GM18867 (cell line): ENCODE data around the gene DTNA.
A peak's percentile ranks its signal among the peaks of the same experiment; 100 is the strongest.
"Not testable (repeated sequence)": the region's sequence is repeated elsewhere in the genome, so short reads cannot be mapped to it uniquely, and the experiment has no call there.

ENCODE experiments used
- ATAC-seq: cut with Tn5 transposase; IDR thresholded peaks from one replicate; pipeline ENCODE4 v1.9.1; 2021; ENCODE audit warnings: mild to moderate bottlenecking, moderate library complexity; ENCODE audit not compliant: unreplicated experiment

Gene DTNA

DNA sequence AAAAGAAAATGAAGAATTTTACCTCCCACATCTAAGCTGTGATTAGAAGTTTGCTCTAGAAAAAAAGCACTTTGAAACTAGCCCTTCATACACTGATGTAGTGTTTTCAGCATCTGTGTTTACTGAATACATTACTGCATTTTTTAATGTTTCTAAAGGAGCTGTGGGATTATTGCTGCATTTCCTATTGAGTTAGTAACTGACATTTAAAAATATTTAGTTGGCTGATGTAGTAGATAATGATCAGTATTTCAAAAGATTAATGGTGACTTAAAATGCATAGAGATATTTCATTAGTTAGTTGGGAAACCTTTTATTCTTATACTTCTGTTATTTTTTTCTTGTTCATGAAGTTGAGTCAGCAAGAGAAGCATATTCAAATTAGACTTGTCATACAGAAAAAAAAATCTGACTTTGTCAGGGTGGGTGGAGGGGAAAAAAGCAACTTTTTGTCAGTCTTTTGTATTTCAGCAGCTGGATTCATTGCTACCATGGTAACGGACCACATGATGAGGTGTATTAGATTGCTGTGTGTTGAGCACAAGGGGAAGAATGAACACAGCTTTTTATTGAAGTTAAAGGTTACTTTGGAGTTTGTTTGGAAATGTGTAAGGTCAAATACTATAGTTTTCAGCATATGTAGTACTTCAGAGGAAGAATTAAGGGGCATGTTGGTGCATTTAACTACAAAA, at the start of gene DTNA:
Gene DTNA, plus strand, starts transcription at position 549 of the 692 bp plus-strand sequence. CDS start 45,679 bp downstream, outside the sequence.
- no peak for ATAC-seq

GRCh38 chr18:34660572-34660971, 49.5 kb upstream of the DTNA start:
- no peak for ATAC-seq

DNA sequence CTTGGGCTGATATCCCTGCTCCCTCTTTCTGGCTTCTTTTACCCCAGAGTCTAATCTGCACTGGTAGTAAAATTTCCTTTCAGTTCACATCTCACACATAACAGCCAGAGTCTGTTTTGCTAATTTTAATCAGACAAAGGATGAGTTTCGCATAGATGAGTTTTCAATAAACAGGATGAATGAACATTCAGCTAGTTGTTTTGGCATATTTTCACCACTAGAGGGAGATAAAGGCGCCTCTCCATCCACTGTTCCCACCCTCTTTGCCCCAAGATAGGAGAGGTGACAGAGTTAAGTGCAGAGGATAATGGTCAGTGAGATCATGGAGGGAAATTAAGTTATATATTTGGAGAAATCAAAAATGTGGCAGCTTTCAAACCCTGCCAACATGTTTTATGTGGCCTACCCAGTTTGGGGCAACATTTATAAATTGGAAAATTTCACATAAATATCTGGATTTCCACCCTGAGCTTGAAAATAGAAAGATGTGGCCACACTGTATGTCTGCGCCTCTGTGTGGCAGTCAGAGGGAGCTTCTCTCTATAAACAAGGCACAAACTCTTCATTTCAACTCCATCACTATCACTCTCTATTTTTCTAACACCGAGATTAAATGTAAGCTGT, 48.5 kb upstream of the DTNA start:
- peak; percentile 93 for ATAC-seq

DNA sequence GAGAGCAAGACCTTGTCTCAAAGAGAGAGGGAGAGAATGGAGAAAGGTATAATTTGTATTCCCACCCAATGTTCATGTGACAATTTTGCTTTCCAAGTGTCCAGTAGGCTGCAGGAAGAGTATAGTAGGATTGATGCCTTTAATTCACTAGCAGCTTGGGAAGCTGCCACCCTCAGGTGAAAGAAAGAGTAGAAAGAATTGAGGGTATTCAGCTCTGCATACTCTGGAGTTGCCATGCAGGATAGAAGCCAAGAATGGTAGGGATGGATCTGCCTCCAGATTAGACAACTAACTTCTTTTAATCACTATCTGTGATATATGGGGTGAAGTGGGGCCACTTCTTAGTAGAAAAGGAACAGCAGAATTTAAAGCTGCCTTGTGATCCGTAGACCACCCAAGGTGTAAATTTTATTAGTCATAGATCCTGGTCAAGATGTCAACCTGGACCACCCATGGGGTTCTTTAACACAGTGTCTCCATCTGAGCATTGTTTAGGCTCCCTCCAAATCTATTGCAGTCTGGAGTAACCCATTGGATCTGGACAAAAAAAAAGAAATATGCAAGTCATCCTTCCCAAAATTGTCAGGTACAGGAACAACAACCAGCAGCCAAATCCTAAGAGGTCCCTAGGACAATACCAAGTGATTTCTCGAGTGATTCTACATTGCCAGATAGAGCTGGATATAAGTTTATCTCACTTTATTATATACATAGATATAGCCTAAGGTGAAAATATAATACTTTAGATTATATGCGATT, 33.1 kb upstream of the DTNA start:
- ATAC-seq: no peak

GRCh38 chr18:34689750-34690149, 20.3 kb upstream of the DTNA start:
- ATAC-seq: not testable (repeated sequence)

GRCh38 chr18:34691614-34692013, 18.5 kb upstream of the DTNA start:
- no peak for ATAC-seq

- ATAC-seq: no peak
These were observed 15.4 kb upstream of the DTNA start for GRCh38 chr18:34694591-34695165.

DNA sequence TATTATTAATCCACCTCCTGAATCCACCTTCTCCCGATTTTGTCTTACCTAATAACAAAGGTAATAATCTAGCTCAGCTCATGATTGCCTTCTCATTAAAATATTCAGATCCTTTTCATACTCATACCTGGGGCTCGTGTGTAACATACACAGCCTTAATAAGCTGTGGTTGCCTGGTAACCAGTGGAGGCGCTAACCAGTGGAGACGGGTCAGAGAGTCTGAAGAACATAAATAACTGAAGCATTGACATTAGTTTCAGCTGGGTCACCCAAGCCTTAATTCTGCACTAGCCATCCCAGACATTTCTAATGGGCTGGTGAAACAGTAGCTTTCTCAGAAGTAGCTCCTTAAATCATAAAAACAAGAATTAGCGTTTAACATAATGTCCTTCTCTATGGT, 14.8 kb upstream of the DTNA start:
- ATAC-seq: peak; percentile 51

- no peak for ATAC-seq
These were observed 13.4 kb upstream of the DTNA start for GRCh38 chr18:34696671-34697070.

- no peak for ATAC-seq
These were observed 12.9 kb upstream of the DTNA start for GRCh38 chr18:34697233-34697632.

DNA sequence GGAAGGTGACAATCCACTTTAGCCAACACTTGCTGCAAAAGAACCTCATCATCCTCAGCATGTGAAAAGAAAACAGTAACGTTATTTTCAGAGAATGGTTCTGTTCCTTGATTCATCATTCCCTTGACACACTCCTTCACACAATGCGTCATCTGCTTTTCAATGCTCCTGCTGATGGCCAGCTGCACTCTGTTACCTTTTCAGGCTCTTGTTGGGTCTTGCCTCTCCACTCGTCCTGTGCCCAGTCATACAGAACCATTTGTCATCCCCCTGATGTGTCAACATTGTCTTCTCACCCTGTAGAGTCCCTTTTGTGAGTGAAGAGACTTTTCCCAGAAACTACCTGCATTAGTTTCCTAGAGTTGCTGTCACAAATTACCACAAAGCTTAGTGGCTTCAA, 12.2 kb upstream of the DTNA start:
- no peak for ATAC-seq

GRCh38 chr18:34701911-34702310, 8.2 kb upstream of the DTNA start:
- ATAC-seq: no peak

DNA sequence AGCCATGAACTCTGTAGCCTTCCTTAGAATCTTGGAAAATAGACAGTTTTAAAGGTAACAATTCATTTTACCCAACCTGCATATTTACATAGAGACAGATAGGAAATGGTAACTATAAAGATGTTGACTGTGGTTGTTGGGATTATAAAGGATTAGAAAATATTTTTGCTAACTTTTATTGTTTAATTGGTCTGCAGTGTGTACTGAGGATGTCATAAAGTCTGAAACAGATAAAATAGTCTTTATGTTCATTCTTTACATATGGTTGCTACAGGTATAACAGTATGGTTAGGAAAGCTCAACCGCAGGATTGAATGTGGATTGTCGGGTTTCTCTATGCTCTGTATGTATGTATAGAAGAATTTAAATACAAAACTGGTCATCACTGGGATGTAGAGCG, 7.3 kb upstream of the DTNA start:
- ATAC-seq: no peak

GRCh38 chr18:34704074-34704473, 6.0 kb upstream of the DTNA start:
- no peak for ATAC-seq

DNA sequence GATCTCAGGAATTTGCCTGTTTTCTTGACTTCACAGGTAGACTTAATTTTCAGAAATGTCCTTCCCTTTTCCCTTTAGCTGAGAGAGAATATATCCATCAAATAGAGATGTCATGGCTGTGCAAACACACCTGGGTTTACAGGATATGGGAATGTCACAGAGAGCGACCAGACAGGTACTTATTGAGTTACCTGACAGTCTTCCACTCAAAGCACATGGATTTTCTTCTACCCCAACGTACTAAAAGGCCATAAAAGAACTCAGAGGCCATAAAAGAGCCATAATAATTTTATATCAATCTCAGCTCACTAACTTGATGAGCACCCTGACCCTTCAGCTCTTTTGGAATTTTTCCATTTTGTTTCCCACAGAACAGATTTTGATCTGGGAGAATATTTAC, 5.3 kb upstream of the DTNA start:
- no peak for ATAC-seq

DNA sequence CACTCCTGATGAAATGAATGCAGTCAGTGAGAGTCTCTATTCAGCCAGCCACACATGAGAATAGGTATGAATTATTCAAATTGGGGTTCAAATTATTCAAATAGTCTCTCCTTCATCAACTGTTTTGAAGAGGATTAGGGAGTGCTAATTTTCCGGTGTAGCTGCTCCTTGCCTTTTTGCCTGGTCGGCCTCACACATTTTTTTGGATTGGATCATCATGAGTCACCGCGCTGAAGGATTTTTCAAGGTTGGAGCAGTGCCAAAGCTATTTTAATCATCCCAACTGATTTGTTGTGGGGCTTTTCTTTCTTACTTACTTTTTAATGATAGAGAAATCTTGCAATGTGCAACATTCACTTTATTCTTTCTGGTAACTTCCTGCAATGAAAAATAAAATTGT, 2.4 kb upstream of the DTNA start:
- no peak for ATAC-seq

- ATAC-seq: no peak
These were observed 994 bp upstream of the DTNA start for GRCh38 chr18:34709104-34709503.

GRCh38 chr18:34710458-34710914, 388 bp downstream of the DTNA start:
- no peak for ATAC-seq

DNA sequence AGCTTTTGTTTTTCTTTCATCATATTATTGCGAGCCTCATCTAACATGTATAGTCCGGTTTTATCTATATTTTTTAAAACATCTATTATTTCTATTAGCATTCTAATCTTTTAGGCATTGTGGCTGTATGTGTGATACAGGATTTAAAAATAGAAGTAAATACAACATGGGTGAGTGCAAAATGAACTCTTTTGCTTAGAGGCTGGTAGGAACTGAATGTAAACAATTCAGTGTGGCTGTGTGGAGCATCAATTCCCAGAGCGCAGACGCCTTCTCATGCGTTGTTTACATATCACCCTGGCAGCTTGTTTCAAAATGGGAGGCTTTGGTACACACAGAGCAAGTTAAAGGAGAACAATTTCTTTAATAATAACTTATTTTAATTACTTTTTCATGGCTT, 836 bp downstream of the DTNA start:
- ATAC-seq: no peak

GRCh38 chr18:34716111-34716510, 6.0 kb downstream of the DTNA start:
- ATAC-seq: not testable (repeated sequence)

- no peak for ATAC-seq
These were observed 8.5 kb downstream of the DTNA start for GRCh38 chr18:34718610-34719009.

- ATAC-seq: no peak
These were observed 10.1 kb downstream of the DTNA start for GRCh38 chr18:34720220-34720619.
